Fibroblast of lung (primary cell): Measurements from ENCODE around the gene FZD10.

Experiments
- CTCF ChIP-seq, 2 donors: IDR thresholded peaks in 1 of 2; conservative IDR thresholded peaks in 1 of 2; 1 replicate in 1 of 2; 2 replicates in 1 of 2; pipeline ENCODE4 v1.5.1; 2011 to 2012; ENCODE audit warnings: low read length in 2 of 2, control low read depth in 1 of 2, inconsistent platforms in 1 of 2, low read depth in 1 of 2, mild to moderate bottlenecking in 1 of 2
- EZH2 ChIP-seq: IDR thresholded peaks from 2 replicates; pipeline ENCODE4 v1.5.1; 2012; ENCODE audit warnings: low read length, control low read depth, mild to moderate bottlenecking; ENCODE audit errors: missing control alignments

GRCh38 chr12:130131025-130131424, 31.2 kb upstream of the FZD10 start:
- TF ChIP-seq CTCF (conservative IDR thresholded peaks at IDR 0.05 in 1 of 2, IDR thresholded peaks at IDR 0.05 in 1 of 2; ENCODE audit: low read depth in 1 of 2, low read length in 2 of 2) (no peak), EZH2 (no peak)
